Neuronal stem cell (in vitro differentiated cells): ENCODE measurements around the gene EAF1.
"Not testable (repeated sequence)": the region's sequence is repeated elsewhere in the genome, so short reads cannot be mapped to it uniquely, and the experiment has no call there.

Experiments used
- DNase-seq: peaks from one replicate; pipeline ENCODE4 v3.0.0-alpha.2; 2013; ENCODE audit warnings: low spot score
- H2AFZ ChIP-seq: one replicate; pipeline ENCODE4 v1.6.1; 2013; ENCODE audit warnings: mild to moderate bottlenecking, low read length, inconsistent platforms
- H2AK5ac ChIP-seq: 2 replicates; pipeline ENCODE4 v1.6.1; 2013; ENCODE audit warnings: low read depth, mild to moderate bottlenecking, inconsistent platforms, low read length, moderate library complexity, mixed read lengths
- H2BK120ac ChIP-seq: 2 replicates; pipeline ENCODE4 v1.6.1; 2013; ENCODE audit warnings: low read depth, mild to moderate bottlenecking, inconsistent platforms, low read length, moderate library complexity, mixed read lengths
- H2BK12ac ChIP-seq: one replicate; pipeline ENCODE4 v1.6.1; 2013; ENCODE audit warnings: low read length, inconsistent platforms
- H2BK15ac ChIP-seq: 2 replicates; pipeline ENCODE4 v1.6.1; 2013; ENCODE audit warnings: mild to moderate bottlenecking, low read length, inconsistent platforms, mixed read lengths
- H2BK5ac ChIP-seq: one replicate; pipeline ENCODE4 v1.6.1; 2013; ENCODE audit warnings: inconsistent platforms, mild to moderate bottlenecking, low read length, moderate library complexity
- H3K14ac ChIP-seq: one replicate; pipeline ENCODE4 v1.6.1; 2013; ENCODE audit warnings: low read length, inconsistent platforms
- H3K18ac ChIP-seq: 2 replicates; pipeline ENCODE4 v1.6.1; 2013; ENCODE audit warnings: low read length, inconsistent platforms
- H3K23ac ChIP-seq: 2 replicates; pipeline ENCODE4 v1.6.1; 2013; ENCODE audit warnings: low read depth, mild to moderate bottlenecking, mixed read lengths, low read length, inconsistent platforms; ENCODE audit not compliant: poor library complexity
- H3K27ac ChIP-seq: replicated peaks from 3 replicates; pipeline ENCODE4 v1.5.1; 2013; ENCODE audit warnings: low read length, inconsistent platforms
- H3K27me3 ChIP-seq, 3 experiments: 2 replicates each; pipeline ENCODE4 v1.6.1; 2013; ENCODE audit warnings: low read length in 3 of 3, mild to moderate bottlenecking in 2 of 3, inconsistent platforms in 1 of 3, low read depth in 1 of 3, mixed read lengths in 1 of 3, moderate library complexity in 1 of 3; ENCODE audit not compliant: control insufficient read depth in 3 of 3, insufficient read depth in 3 of 3
- H3K36me3 ChIP-seq, 2 donors: replicated peaks in 1 of 2; 2 replicates each; pipeline ENCODE4 v1.6.1; 2013; ENCODE audit warnings: low read length in 2 of 2; ENCODE audit not compliant: control insufficient read depth in 2 of 2, insufficient read depth in 2 of 2
- H3K4ac ChIP-seq: 2 replicates; pipeline ENCODE4 v1.6.1; 2013; ENCODE audit warnings: inconsistent platforms, mild to moderate bottlenecking, low read length, moderate library complexity
- H3K4me1 ChIP-seq, 2 donors: 1 replicate in 1 of 2; 2 replicates in 1 of 2; pipeline ENCODE4 v1.6.1; 2013; ENCODE audit warnings: low read length in 2 of 2, low read depth in 1 of 2; ENCODE audit not compliant: control insufficient read depth in 2 of 2, insufficient read depth in 1 of 2
- H3K4me2 ChIP-seq: one replicate; pipeline ENCODE4 v1.6.1; 2013; ENCODE audit warnings: mild to moderate bottlenecking, low read length, inconsistent platforms; ENCODE audit not compliant: insufficient read depth, poor library complexity, severe bottlenecking
- H3K4me3 ChIP-seq, 2 donors: 2 replicates each; pipeline ENCODE4 v1.5.1; 2013; ENCODE audit warnings: low read length in 2 of 2, mild to moderate bottlenecking in 2 of 2, inconsistent platforms in 1 of 2, moderate library complexity in 1 of 2
- H3K79me1 ChIP-seq: one replicate; pipeline ENCODE4 v1.6.1; 2013; ENCODE audit warnings: low read depth, mild to moderate bottlenecking, inconsistent platforms, low read length, moderate library complexity
- H3K9ac ChIP-seq: one replicate; pipeline ENCODE4 v1.6.1; 2013; ENCODE audit warnings: mild to moderate bottlenecking, low read depth, low read length, inconsistent platforms; ENCODE audit not compliant: poor library complexity
- H3K9me3 ChIP-seq, 2 donors: replicated peaks in 1 of 2; 2 replicates each; pipeline versions ENCODE3 to v1.6.1; 2013; ENCODE audit warnings: low read length in 2 of 2, mild to moderate bottlenecking in 2 of 2, inconsistent platforms in 1 of 2, low read depth in 1 of 2, mixed read lengths in 1 of 2, moderate library complexity in 1 of 2; ENCODE audit not compliant: control insufficient read depth in 2 of 2, insufficient read depth in 1 of 2
- H4K8ac ChIP-seq: one replicate; pipeline ENCODE4 v1.6.1; 2013; ENCODE audit warnings: low read depth, mild to moderate bottlenecking, inconsistent platforms, low read length, moderate library complexity
- H4K91ac ChIP-seq: one replicate; pipeline ENCODE4 v1.6.1; 2013; ENCODE audit warnings: low read length, low read depth, mild to moderate bottlenecking, inconsistent platforms; ENCODE audit not compliant: poor library complexity
- WGBS, 2 donors: extraction: QIAGEN DNeasy Blood & Tissue Kit; methylation state at CpG; one replicate each; pipeline ENCODE4 v1.1.7; 2013; ENCODE audit warnings: missing lambda C conversion rate in 2 of 2, mixed read lengths in 1 of 2; ENCODE audit not compliant: insufficient read length in 2 of 2, insufficient replicate concordance in 1 of 2; ENCODE audit errors: extremely low coverage in 2 of 2; 5-methylcytosine and 5-hydroxymethylcytosine counted together

The EAF1 gene

GRCh38 chr3:15410966-15411365 lies 16.4 kb upstream of the EAF1 start:
- not testable (repeated sequence) for H2AFZ ChIP-seq, H3K4me2 ChIP-seq, H3K4me1 ChIP-seq, H3K4ac ChIP-seq, H2BK5ac ChIP-seq, H3K9me3 ChIP-seq, H3K27me3 ChIP-seq, H4K91ac ChIP-seq, H3K18ac ChIP-seq, H2BK15ac ChIP-seq, DNase-seq, H3K23ac ChIP-seq, H3K4me3 ChIP-seq, H3K14ac ChIP-seq, H3K79me1 ChIP-seq, H3K27ac ChIP-seq, H3K9ac ChIP-seq, H4K8ac ChIP-seq, H2BK12ac ChIP-seq, H2BK120ac ChIP-seq, H2AK5ac ChIP-seq
- peaks cover 17 to 83% of the 10 kb centered on the region in 2 donors for H3K36me3 ChIP-seq
- WGBS, 2 donors = no CpG with 5 or more reads among the region's 7 CpGs

- Histone ChIP-seq H2BK120ac (no peak overlapping the region), H4K91ac (no peak overlapping the region), H3K36me3 (peaks cover 12 to 94% of the 10 kb centered on the region in 2 donors), H2BK12ac (no peak overlapping the region), H3K4ac (no peak overlapping the region), H3K79me1 (no peaks in the 10 kb centered on the region), H2BK15ac (no peak overlapping the region), H3K4me1 (no peaks in the 10 kb centered on the region), H2BK5ac (no peak overlapping the region), H3K18ac (no peak overlapping the region), H3K9ac (no peak overlapping the region), H3K4me3 (no peak overlapping the region), H3K27me3 (no peaks in the 10 kb centered on the region), H3K9me3 (no peaks in the 10 kb centered on the region), H3K4me2 (no peak overlapping the region), H3K27ac (no peak overlapping the region), H3K23ac (no peak overlapping the region), H4K8ac (no peak overlapping the region), H2AK5ac (no peak overlapping the region), H3K14ac (no peak overlapping the region), H2AFZ (no peak overlapping the region)
- no CpG with 5 or more reads among the region's 4 CpGs for WGBS, 2 donors
- DNase-seq = no peak
Observed at GRCh38 chr3:15420871-15421270, 6.5 kb upstream of the EAF1 start.

- Histone ChIP-seq H2BK12ac (no peak overlapping the region), H2AFZ (peak overlapping the region; percentile 98), H4K91ac (no peak overlapping the region), H2BK5ac (peak overlapping the region; percentile 88), H2AK5ac (no peak overlapping the region), H3K18ac (peak overlapping the region; percentile 94), H3K79me1 (peaks cover 8% of the 10 kb centered on the region), H3K27me3 (no peaks in the 10 kb centered on the region), H3K4ac (no peak overlapping the region), H4K8ac (no peak overlapping the region), H3K14ac (peak overlapping the region; percentile 63), H3K4me3 (peak overlapping the region; percentile 83 to 93), H3K4me1 (peaks cover 6 to 7% of the 10 kb centered on the region in 2 donors), H3K9me3 (no peaks in the 10 kb centered on the region), H3K23ac (no peak overlapping the region), H3K27ac (no peak overlapping the region), H3K9ac (peak overlapping the region; percentile 92), H3K36me3 (peaks cover 15 to 70% of the 10 kb centered on the region in 2 donors), H2BK120ac (no peak overlapping the region), H2BK15ac (no peak overlapping the region), H3K4me2 (peak overlapping the region; percentile 75)
- no peak for DNase-seq
- no CpG with 5 or more reads among the region's 16 CpGs for WGBS, 2 donors
Observed at GRCh38 chr3:15426579-15427118, 749 bp upstream of the EAF1 start.

GRCh38 chr3:15427981-15428380 lies 583 bp downstream of the EAF1 start:
- H2BK12ac ChIP-seq = no peak overlapping the region
- no peak overlapping the region for H3K4ac ChIP-seq
- H3K27me3 ChIP-seq = no peaks in the 10 kb centered on the region
- H2AFZ ChIP-seq = peak overlapping the region; percentile 98
- H3K23ac ChIP-seq = no peak overlapping the region
- H2BK15ac ChIP-seq = no peak overlapping the region
- peak overlapping the region; percentile 61 for H2BK120ac ChIP-seq
- H4K8ac ChIP-seq = no peak overlapping the region
- H3K14ac ChIP-seq = no peak overlapping the region
- WGBS, 2 donors = no CpG with 5 or more reads among the region's 11 CpGs
- H3K79me1 ChIP-seq = peaks cover 8% of the 10 kb centered on the region
- no peak overlapping the region for H3K27ac ChIP-seq
- H3K9me3 ChIP-seq = no peaks in the 10 kb centered on the region
- peaks cover 6 to 7% of the 10 kb centered on the region in 2 donors for H3K4me1 ChIP-seq
- DNase-seq = no peak
- H2BK5ac ChIP-seq = peak overlapping the region; percentile 88
- H3K4me2 ChIP-seq = peak overlapping the region; percentile 75
- H3K18ac ChIP-seq = no peak overlapping the region
- H3K9ac ChIP-seq = peak overlapping the region; percentile 92
- peaks cover 17 to 71% of the 10 kb centered on the region in 2 donors for H3K36me3 ChIP-seq
- H3K4me3 ChIP-seq = peak overlapping the region; percentile 83 to 93
- H2AK5ac ChIP-seq = no peak overlapping the region
- H4K91ac ChIP-seq = no peak overlapping the region
